Epidermal melanocyte (primary cell): ENCODE results near the gene NCKIPSD.
A peak's percentile ranks its signal among the peaks of the same experiment; 100 is the strongest.
"Not testable (repeated sequence)": the region's sequence is repeated elsewhere in the genome, so short reads cannot be mapped to it uniquely, and the experiment has no call there.

ENCODE experiments used
- DNase-seq: peaks from one replicate; pipeline ENCODE4 v3.0.0; 2011; ENCODE audit warnings: low spot score; ENCODE audit not compliant: insufficient read length

NCKIPSD gene

DNA sequence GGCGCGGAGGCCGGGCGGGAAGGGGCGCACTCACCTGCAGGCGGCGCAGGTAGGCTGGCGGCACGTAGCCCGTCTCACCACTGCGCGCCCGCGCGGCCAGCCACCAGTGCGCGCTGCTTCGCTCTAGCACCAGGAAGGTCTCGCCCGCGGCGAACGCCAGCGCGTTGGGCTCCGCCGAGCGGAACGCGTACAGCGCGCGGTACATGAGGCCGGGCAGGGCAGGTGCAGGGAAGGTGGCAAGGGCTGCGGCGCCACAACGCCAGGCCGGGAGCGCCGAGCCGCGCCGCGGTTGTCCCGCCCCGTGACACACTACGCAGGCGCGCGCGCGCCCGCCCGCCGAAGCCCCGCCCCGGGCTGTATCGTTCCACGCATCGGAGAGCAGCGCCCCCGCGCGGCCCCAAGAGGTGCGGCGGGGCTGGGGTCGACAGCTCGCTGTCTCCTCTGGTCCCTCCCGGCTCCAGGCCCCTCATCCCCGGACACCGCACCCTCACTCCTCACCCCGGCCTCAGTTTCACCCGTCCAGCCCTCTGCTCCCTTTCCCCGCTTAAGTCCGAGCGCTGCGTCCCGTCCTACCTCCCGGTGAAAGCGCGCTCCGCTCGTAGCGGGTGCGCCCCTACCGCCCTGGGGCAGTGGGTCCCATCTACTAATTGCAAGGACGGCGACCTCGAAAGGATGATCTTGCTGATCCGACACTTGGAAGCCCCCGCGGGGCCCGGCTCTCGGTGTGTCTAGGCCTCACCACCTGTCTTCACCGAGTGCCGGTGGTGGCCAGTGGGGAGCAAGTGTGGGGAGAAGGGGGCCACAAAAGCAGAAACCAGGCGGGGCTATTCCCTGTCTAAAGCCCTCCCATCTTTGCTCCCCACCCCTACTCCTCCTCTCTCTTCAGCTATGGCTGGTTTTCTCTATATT is at the start of gene NCKIPSD:
NCKIPSD (minus strand) TSS at position 313 of the 909 bp plus-strand sequence; CDS start at position 205, 108 bp downstream.
- DNase-seq = peak; percentile 93

DNA sequence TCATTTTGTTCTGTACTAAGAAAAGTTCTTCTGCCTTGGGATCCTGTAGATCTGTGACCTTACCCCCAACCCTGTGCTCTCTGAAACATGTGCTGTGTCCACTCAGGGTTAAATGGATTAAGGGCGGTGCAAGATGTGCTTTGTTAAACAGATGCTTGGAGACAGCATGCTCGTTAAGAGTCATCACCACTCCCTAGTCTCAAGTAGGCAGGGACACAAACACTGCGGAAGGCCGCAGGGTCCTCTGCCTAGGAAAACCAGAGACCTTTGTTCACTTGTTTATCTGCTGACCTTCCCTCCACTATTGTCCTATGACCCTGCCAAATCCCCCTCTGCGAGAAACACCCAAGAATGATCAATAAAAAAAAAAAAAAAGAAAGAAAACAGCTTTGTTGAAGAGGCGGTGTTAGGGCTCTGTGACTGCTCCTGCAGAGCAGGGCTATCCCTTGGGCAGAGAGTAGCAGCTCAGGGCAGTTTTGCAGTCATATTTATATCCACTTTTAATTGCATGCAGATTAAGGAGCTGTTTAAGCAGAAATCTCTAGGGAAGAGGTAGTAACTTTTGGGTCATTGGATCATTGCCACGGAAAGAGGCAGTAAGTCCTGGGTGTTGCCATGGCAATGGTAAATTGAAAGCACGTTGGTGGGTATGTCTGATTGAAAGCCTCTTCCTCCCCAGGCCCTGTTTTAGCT is 49.5 kb upstream of the NCKIPSD start:
- DNase-seq = not testable (repeated sequence)

DNA sequence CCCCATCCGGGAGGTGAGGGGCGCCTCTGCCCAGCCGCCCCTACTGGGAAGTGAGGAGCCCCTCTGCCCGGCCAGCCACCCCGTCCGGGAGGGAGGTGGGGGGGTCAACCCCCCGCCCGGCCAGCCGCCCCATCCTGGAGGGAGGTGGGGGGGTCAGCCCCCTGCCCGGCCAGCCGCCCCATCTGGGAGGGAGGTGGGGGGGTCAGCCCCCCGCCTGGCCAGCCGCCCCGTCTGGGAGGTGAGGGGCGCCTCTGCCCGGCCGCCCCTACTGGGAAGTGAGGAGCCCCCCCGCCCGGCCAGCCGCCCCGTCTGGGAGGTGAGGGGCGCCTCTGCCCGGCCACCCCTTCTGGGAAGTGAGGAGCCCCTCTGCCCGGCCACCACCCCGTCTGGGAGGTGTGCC is 48.8 kb upstream of the NCKIPSD start:
- not testable (repeated sequence) for DNase-seq

DNA sequence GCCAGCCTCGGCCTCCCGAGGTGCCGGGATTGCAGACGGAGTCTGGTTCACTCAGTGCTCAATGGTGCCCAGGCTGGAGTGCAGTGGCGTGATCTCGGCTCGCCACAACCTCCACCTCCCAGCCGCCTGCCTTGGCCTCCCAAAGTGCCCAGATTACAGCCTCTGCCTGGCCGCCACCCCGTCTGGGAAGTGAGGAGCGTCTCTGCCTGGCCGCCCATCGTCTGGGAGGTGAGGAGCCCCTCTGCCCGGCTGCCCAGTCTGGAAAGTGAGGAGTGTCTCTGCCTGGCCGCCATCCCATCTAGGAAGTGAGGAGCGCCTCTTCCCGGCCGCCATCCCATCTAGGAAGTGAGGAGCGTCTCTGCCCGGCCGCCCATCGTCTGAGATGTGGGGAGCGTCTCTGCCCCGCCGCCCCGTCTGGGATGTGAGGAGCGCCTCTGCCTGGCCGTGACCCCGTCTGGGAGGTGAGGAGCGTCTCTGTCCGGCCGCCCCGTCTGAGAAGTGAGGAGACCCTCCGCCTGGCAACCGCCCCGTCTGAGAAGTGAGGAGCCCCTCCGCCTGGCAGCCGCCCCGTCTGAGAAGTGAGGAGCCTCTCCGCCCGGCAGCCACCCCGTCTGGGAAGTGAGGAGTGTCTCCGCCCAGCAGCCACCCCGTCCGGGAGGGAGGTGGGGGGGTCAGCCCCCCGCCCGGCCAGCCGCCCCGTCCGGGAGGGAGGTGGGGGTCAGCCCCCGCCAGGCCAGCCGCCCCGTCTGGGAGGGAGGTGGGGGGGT is 48.2 kb upstream of the NCKIPSD start:
- not testable (repeated sequence) for DNase-seq

DNA sequence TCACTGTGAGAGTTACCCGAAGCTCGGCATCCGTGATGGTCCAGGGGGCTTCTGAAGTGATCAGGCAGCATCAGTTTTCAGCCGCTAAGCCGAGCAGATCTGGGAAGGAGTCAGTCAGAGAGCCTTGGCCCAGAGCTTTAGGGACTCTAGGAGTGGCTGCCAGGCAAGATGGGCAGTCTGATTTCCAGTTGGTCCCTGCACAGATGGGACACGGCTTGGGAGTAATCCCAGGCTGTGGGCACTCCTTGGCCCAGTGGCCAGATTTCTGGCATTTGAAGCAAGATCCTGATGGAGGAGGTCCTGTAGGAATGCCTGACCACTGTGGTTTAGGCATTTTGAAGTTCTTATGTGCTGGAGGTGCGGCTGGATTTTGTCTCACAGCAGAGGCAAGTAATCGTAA is 41.8 kb upstream of the NCKIPSD start:
- DNase-seq = no peak

DNA sequence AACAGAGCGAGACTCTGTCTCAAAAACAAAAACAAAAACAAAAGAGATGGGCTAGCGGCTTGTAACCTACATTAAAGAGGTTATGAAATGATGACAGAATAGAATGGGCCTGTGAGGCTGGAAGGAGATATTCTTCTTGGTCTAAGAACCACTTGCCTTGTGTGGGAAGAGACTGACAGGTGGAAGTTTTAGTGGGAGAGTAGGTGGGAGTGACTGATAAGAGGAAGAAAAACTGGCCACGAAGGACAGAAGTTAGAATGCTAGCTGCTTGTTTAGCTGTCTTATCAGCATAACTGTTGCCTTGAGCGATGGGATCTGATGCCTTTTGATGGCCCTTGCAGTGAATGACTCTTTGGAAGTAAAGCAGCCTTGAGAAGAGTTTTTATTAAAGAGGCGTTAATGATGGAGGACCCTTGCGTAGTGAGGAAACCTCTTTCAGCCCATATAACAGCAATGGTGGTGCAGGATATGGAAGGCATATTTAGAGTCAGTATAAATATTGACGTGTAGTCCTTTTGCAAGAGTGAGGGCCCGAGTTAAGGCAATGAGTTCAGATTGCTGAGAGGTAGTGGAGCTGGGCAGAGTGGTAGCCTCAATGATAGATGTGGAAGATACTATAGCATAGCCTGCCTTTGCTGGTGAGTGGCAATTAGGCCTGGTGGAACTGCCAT is 39.6 kb upstream of the NCKIPSD start:
- DNase-seq = not testable (repeated sequence)

DNA sequence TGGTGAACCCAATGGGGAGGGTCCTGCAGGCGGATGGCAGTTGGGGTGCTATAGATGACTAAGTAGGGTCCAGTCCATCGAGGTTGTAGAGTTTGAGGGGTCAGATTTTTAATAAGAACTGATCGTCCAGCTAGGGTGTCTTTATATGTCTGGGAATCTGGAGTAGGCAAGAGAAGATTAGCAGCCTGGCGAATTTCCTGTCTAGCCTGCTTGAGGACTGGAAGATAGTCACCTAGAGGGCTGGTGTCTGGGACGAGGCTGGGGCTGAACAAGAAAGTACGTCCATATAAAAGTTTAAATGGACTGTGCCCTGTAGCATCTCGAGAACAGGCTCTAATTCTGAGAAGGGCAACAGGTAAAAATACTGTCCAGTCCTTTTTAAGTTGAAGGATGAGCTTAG is 38.0 kb upstream of the NCKIPSD start:
- DNase-seq = no peak

DNA sequence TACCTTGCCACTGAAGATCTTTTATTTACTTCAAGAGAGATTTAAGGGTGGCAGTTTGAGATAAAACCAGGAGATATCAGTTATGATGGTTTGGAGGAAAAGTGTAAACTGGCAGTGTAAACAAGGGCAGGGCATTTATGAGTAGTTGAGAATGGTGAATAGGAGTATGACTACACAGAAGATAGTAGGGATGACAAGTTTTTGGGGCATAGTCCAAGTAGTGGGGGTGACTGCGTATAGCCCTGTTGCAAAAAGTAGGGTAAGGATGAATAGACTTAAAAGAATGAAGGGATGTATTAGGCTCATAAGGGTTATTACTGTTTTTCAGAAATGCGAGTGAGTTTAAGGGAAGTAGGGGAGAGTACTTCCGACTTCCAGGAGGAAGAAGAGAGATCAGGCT is 37.6 kb upstream of the NCKIPSD start:
- DNase-seq = not testable (repeated sequence)

DNA sequence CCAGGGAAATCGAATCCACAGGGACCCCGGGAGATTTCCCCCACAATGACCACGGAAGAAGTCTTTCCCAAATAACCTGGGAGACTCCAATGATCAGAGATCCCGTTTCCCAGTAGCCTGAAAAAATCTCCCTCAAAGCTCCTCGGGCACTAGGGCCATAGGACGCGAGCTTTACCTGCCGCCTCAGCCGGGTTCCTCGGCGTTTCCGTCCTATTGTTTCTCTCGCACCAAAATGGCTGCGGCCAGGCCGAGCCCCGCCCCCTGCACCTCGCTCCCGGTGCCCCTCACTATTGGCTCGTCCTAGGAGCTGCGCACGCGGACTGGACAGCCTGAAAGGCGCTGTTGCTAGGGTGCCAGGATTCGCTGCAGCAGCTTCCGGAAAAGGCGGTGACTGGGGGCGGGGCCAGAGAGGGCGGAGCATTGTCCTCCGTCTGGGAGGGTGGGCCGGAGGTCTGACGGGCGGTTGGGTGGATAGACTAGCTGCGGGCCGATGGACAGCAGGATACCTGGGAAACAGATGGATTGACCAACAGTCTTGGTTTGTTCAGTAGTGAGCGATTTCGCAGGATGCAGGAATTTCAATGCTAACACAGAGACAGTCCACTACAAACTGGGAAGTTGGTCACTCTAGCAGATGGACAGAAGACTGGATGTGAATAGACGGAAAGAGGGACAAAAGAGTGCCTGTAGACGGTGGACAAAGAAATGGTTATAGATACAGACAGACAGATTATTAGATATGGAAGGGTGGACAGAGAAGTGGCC is 31.4 kb upstream of the NCKIPSD start, which contains the start of gene IP6K2:
IP6K2 (minus strand) TSS at position 240 of the 765 bp plus-strand sequence. CDS start 21,930 bp downstream, outside the sequence.
- peak; percentile 93 for DNase-seq

DNA sequence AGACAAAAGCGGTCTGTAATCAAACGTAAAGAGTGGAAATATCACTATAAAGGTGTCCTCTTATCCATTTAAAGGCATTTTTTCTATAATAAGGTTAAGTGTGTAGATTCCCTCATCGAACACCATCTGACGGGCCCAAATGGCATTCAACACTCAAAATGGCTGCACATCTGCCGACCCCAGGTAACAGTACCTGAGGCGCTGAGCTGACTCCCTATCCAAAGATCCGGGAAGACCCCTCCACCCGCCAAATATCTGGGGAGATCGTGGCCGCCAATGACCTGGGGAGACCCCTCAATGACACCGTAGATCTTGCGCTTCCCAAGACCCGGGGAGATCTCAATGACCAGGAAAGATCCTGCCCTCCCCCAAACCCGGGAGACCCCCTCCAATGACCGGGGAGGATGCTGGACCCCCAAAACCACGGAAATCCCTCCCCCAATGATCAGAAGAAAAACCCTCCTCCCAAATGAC is 30.8 kb upstream of the NCKIPSD start:
- DNase-seq = no peak

DNA sequence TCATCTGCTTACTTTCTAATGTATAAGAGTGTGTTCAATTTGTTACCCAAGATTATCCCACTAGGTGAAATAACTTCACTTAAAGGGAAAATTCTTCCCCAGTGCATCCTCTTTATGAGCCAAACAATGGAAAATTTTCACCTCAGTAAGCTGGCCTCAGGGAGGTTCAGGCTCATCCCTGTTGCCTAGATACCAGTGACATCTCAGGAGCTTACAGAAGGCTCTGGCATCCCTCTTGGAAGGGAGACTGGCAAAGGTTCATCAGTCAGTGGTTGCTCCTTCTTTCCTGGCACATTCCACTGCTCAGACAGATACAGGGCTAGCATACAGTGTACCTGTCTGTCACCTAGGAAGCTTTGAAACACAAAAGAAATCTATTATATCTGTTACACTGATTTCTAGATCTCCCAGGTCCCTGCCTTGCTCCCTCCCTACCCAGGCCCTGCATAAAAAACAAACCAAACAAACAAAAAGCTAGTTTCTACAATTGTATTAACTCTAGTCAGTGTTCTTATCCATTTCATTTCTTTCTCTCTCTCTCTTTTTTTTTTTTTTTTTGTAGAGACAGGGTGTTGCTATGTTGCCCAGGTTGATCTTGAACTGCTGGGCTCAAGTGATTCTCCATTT is 29.6 kb upstream of the NCKIPSD start:
- no peak for DNase-seq

DNA sequence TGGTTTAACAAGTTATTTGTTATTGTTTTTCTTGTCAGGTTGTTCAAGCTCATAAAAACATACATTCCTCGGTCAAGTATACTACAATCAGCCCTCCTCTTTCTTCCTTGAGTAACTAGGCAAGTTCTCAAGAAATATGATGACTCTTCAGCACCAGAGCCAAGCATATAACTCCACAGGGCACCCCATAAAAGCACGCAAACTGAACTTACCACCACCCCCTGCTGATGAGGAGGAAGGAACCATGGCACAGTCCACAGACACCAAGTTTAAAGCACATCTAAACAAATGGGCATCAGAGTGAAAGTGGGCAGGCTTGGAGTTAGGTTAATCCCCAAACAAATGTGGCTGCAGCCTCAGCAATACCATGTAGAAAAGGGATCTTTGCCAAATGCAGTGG is 26.0 kb upstream of the NCKIPSD start:
- no peak for DNase-seq

DNA sequence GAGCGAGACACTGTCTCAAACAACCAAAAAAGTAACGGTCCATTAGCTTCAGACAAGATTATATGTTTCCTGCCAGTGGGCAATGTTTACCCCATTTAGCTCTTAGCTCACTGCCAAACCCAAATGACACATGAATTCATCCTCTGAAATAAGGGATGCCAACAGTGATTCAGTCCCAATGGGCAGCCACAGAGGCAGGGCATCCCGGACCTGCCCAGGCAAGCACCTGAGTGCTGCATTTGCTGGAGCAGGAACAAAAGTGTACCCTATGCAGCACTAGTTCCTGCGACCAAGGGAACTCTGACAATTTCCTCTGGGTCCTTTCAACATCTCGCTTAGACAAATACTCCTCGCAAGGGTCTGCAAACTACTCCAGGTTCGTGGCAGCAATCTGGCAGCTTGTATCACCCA is 23.3 kb upstream of the NCKIPSD start:
- no peak for DNase-seq

DNA sequence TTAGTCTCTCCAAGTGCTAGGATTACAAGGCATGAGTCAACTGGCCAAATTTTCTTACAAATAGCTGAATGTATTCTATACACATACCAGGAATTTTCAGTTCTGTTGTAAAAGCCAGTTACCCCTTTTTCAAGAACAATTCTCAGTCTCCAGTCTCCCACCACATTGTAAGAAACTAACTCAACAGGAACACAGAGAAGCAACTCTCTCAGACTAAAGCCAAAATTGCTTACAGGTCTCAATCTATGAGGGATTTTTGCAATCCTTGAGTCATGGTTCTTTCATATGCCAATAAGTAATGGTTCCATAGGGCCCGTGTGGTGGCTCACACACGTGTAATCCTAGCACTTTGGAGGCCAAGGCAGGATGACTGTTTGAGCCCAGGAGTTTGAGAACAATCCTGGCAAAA is 22.8 kb upstream of the NCKIPSD start:
- no peak for DNase-seq

DNA sequence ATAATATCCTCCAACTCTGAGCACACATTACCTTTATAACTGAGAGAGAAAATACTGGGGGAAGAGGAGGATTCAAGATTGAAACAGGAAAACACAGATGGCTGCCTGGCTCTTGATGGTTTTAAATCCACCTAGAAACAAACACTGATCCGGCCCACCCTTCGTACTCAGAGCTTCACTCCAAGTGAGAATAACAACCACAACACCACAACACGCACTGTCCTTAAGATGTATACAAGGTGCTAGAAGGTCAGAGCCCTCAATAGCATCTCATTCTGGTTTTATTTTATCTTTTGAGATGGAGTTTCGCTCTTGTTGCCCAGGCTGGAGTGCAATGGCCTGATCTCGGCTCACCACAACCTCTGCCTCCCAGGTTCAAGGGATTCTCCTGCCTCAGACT is 21.4 kb upstream of the NCKIPSD start:
- DNase-seq = no peak

DNA sequence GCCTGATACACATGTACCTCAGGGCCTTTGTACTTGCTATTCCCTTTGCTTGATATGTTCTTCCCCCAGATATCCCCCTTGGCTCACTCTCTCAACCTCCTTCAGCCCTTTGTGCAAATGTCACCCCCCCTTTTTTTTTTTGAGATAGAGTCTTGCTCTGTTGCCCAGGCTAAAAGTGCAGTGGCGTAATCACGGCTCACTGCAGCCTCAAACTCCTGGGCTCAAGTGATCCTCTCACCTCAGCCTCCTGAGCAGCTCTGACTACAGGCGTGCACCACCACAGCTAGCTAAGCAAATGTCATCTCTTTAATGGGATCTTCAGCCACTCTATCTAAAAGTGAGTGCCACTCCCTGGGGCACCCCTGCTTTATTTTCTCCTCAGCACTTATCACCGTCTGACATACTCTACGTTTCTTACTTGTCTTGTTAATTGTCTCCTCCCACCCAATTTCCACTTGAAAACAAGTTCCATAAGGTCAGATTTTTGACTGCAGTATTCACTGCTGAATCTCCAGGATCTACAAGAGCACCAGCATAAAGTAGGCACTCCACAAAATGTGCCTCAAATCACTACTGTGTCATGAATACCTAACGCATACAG is 16.7 kb upstream of the NCKIPSD start:
- no peak for DNase-seq

DNA sequence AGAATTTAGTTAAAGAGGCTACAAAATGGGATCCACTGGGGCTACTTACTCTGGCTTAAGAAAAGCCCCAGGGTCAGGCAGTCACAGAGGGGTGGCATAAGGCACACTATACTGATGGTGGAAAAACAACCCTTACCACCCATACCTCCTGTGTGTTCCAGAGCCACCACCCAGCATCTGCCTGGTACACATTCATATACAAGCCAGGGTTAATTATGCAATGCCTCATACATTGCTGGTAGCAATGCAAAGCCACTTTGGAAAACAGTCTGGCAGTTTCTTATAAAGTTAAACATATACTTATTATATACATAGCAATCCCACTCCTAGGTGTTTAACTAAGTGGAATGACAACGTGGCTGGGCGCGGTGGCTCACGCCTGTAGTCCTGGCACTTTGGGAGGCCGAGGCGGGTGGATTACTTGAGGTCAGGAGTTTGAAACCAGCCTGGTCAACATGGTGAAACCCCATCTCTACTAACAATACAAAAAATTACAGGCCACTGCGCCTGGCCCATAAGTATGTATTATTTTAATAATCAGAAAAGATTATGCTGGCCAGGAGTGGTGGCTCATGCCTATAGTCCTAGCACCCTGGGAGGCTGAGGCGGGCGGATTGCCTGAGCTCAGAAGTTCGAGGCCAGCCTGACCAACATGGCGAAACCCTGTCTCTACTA is 15.2 kb upstream of the NCKIPSD start:
- no peak for DNase-seq

DNA sequence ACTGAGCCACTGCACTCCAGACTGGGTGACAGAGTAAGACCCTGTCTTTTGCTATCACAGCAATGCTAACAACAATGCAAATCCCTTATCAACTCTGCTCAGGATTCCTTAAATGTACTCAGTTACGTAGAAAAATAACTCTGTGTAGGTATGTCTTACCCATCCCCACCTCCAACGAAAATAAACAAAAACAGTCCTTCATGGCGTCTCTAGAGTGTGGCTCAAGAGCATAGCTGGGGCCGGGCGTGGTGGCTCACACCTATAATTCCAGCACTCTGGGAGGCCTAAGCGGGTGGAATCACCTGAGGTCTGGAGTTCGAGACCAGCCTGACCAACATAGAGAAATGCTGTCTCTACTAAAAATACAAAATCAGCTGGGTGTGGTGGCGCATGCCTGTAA is 13.2 kb upstream of the NCKIPSD start:
- no peak for DNase-seq

DNA sequence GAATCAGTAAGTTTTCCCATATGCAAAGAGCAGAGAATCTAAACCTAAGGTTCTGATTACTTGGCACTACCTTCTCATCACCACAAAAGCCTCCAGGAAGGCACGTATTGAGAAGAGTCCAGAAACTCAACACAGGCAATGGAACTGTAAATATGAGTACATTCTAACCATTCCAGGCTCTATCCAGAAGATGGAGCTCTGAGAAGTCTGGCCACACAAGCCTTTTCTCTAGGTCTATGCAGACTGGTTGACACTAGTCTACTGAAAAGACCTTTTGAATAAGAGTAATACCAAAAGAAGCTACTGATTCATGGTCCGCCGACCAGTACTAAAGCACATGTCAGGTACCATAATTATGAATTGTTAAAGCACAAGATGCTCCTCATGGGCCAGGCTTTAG is 12.2 kb upstream of the NCKIPSD start:
- no peak for DNase-seq
